ENCODE data around the gene EIF5AL1. TPM values are rescaled to one million over a fixed set of nuclear protein-coding genes. Genes with fewer than 3 reads are reported as not detected.
"Not testable (repeated sequence)": the region's sequence is repeated elsewhere in the genome, so short reads cannot be mapped to it uniquely, and the experiment has no call there.

Gene EIF5AL1
- total RNA-seq: under 1 TPM in 6 of 7 donors, not detected in 1; 0.10 to 0.36 (median 0.18) TPM
- polyA plus RNA-seq: under 1 TPM; 0.45 to 0.80 (median 0.64) TPM
- long read RNA-seq, donor 1, transcript EIF5AL1-201 (1 exons, 3,840 nt): major isoform, 26 of 26 reads
- long read RNA-seq, donor 1, partial matches to known transcripts: 0 of 26 reads
- long read RNA-seq, donor 1, other reads (novel, unspliced or antisense): 0 of 26 reads
- long read RNA-seq, donor 2, transcript EIF5AL1-201 (1 exons, 3,840 nt): major isoform, 41 of 41 reads
- long read RNA-seq, donor 2, partial matches to known transcripts: 0 of 41 reads
- long read RNA-seq, donor 2, other reads (novel, unspliced or antisense): 0 of 41 reads

- H3K27me3 ChIP-seq (replicated peaks in 1 of 7); H3K27ac ChIP-seq; H3K36me3 ChIP-seq; H3K4me3 ChIP-seq; H3K4me1 ChIP-seq; DNase-seq; H3K9me3 ChIP-seq; intact Hi-C loops (cut with DNase I; ENCODE audit: low total_unique reads): not testable (repeated sequence)
- 84 to 98% (median 93%) methylated on average over 4 to 16 of the region's 17 CpGs for WGBS, 5 donors
These were observed at the start of gene EIF5AL1 for GRCh38 chr10:79511891-79512583. Gene EIF5AL1, plus strand, starts transcription at chr10:79512533. Its CDS starts 117 bp downstream, at chr10:79512650.

- intact Hi-C loops (cut with DNase I; ENCODE audit: low total_unique reads): no loop called here
- no peak for DNase-seq
- H3K27me3 ChIP-seq (replicated peaks in 1 of 7): peaks cover 0 to 3% (median 0%) of the 10 kb centered on the region in 7 donors
These were observed 48.5 kb upstream of the EIF5AL1 start for GRCh38 chr10:79463578-79464496.

GRCh38 chr10:79465341-79465740, 47.0 kb upstream of the EIF5AL1 start:
- no peak for TF ChIP-seq CTCF (IDR thresholded peaks at IDR 0.05 in 8 of 11, conservative IDR thresholded peaks at IDR 0.05 in 3 of 11)
- TF ChIP-seq POLR2A (IDR thresholded peaks at IDR 0.05): no peak
- TF ChIP-seq POLR2AphosphoS5 (IDR thresholded peaks at IDR 0.05): no peak
- H3K4me3 ChIP-seq: no peak overlapping the region
- 90 to 94% (median 92%) methylated on average over 3 of the region's 3 CpGs for WGBS, 5 donors
- H3K36me3 ChIP-seq: no peaks in the 10 kb centered on the region
- H3K9me3 ChIP-seq: no peaks in the 10 kb centered on the region
- intact Hi-C loops (cut with DNase I; ENCODE audit: low total_unique reads): loop anchor here (5.0 kb wide), 1 partner anchor 93 kb away; no protein-coding TSS in a partner anchor
- H3K27me3 ChIP-seq (replicated peaks in 1 of 7): peaks cover 0 to 3% (median 0%) of the 10 kb centered on the region in 7 donors
- DNase-seq: no peak
- H3K27ac ChIP-seq: no peak overlapping the region
- peaks cover 0 to 20% (median 5%) of the 10 kb centered on the region in 6 donors for H3K4me1 ChIP-seq

More at GRCh38 chr10:79463578-79464496, 48.5 kb upstream of the EIF5AL1 start:
- peaks cover 0 to 20% (median 5%) of the 10 kb centered on the region in 6 donors for H3K4me1 ChIP-seq
- WGBS, 5 donors: 83 to 89% (median 86%) methylated on average over 10 of the region's 10 CpGs
- TF ChIP-seq POLR2A (IDR thresholded peaks at IDR 0.05) (no peak), CTCF (IDR thresholded peaks at IDR 0.05 in 8 of 11, conservative IDR thresholded peaks at IDR 0.05 in 3 of 11) (no peak), POLR2AphosphoS5 (IDR thresholded peaks at IDR 0.05) (no peak)
- H3K9me3 ChIP-seq: no peaks in the 10 kb centered on the region
- H3K4me3 ChIP-seq: no peak overlapping the region
- no peaks in the 10 kb centered on the region for H3K36me3 ChIP-seq
- H3K27ac ChIP-seq: no peak overlapping the region

GRCh38 chr10:79468015-79468560, 44.2 kb upstream of the EIF5AL1 start:
- H3K27me3 ChIP-seq (replicated peaks in 1 of 7): peaks cover 0 to 3% (median 0%) of the 10 kb centered on the region in 7 donors
- peaks cover 0 to 21% (median 5%) of the 10 kb centered on the region in 6 donors for H3K4me1 ChIP-seq
- intact Hi-C loops (cut with DNase I; ENCODE audit: low total_unique reads): loop anchor here (5.0 kb wide), 1 partner anchor 96 kb away; no protein-coding TSS in a partner anchor
- peak overlapping the region in 2 of 8 donors; percentile 36 to 41 for H3K27ac ChIP-seq
- no peaks in the 10 kb centered on the region for H3K9me3 ChIP-seq
- H3K36me3 ChIP-seq: no peaks in the 10 kb centered on the region
- 41 to 67% (median 54%) methylated on average over 3 of the region's 3 CpGs for WGBS, 5 donors
- no peak for DNase-seq
- no peak for TF ChIP-seq POLR2A (IDR thresholded peaks at IDR 0.05)
- no peak overlapping the region for H3K4me3 ChIP-seq
